OCI-LY7 (cell line): ENCODE results near the gene STX16. TPM values are rescaled to one million over a fixed set of nuclear protein-coding genes. Genes with fewer than 3 reads are reported as not detected.

Source experiments
- BruUV-seq: library from RNA; stranded (reverse); fragments of 400-500 nt; replicated peaks from 2 replicates; lab custom pipeline; 2021; lab: Mats Ljungman, UMichigan
- CTCF ChIA-PET: fragments of 300-600 bp; sonication (Branson Sonifier 250); formaldehyde crosslinking; loops from one replicate; lab custom pipeline; 2022; ENCODE audit warnings: antibody characterized with exemption; ENCODE audit not compliant: unreplicated experiment; lab: Charles Lee
- POLR2A ChIA-PET: fragments of 300-600 bp; sonication (Branson Sonifier 250); formaldehyde crosslinking; loops from one replicate; lab custom pipeline; 2022; ENCODE audit warnings: antibody characterized with exemption; lab: Charles Lee
- DNase-seq: peaks from one replicate; pipeline ENCODE4 v3.0.0-alpha.2; 2015; ENCODE audit warnings: low spot score
- H2AFZ ChIP-seq: fragments of 200-600 bp; sonication (generic), shearing (Covaris generic); 2 replicates; pipeline ENCODE4 v1.6.1; 2014; ENCODE audit warnings: mild to moderate bottlenecking, antibody characterized with exemption, low read length, moderate library complexity
- H3K27ac ChIP-seq: fragments of 200-600 bp; sonication (generic); 2 replicates; pipeline ENCODE4 v1.5.1; 2014; ENCODE audit warnings: mixed run types, low read depth, mild to moderate bottlenecking, moderate library complexity, low read length, inconsistent platforms; ENCODE audit not compliant: poor library complexity, severe bottlenecking
- H3K36me3 ChIP-seq: fragments of 200-600 bp; sonication (generic); 2 replicates; pipeline ENCODE4 v1.6.1; 2014; ENCODE audit warnings: mild to moderate bottlenecking, antibody characterized with exemption, low read length, moderate library complexity, mixed read lengths; ENCODE audit not compliant: insufficient read depth
- H3K4me1 ChIP-seq: fragments of 200-600 bp; sonication (generic); 2 replicates; pipeline ENCODE4 v1.5.1; 2014; ENCODE audit warnings: mild to moderate bottlenecking, low read length; ENCODE audit not compliant: insufficient read depth, poor library complexity, severe bottlenecking
- H3K4me2 ChIP-seq: fragments of 200-600 bp; sonication (generic); 2 replicates; pipeline ENCODE4 v1.6.1; 2014; ENCODE audit warnings: mild to moderate bottlenecking, low read length
- H3K4me3 ChIP-seq: fragments of 200-600 bp; sonication (generic); 2 replicates; pipeline ENCODE4 v1.5.1; 2014; ENCODE audit warnings: mild to moderate bottlenecking, low read depth, low read length; ENCODE audit not compliant: poor library complexity, severe bottlenecking
- H3K79me2 ChIP-seq: fragments of 200-600 bp; sonication (generic); 2 replicates; pipeline ENCODE4 v1.6.1; 2016; ENCODE audit warnings: low read depth, mild to moderate bottlenecking, low read length, moderate library complexity, mixed read lengths; ENCODE audit not compliant: insufficient read depth
- H3K9me2 ChIP-seq: fragments of 200-600 bp; sonication (generic); 2 replicates; pipeline ENCODE4 v1.6.1; 2016; ENCODE audit warnings: mild to moderate bottlenecking, low read length, mixed read lengths; ENCODE audit not compliant: insufficient read depth
- H3K9me3 ChIP-seq: fragments of 200-600 bp; sonication (generic); 2 replicates; pipeline ENCODE4 v1.6.1; 2014; ENCODE audit warnings: mild to moderate bottlenecking, mixed run types, low read length, mixed read lengths
- H4K20me1 ChIP-seq: fragments of 200-600 bp; sonication (generic); 2 replicates; pipeline ENCODE4 v1.6.1; 2014; ENCODE audit warnings: mild to moderate bottlenecking, antibody characterized with exemption, low read length, moderate library complexity, mixed read lengths; ENCODE audit not compliant: insufficient read depth
- EZH2phosphoT487 ChIP-seq: fragments of 200-600 bp; sonication (generic); IDR thresholded peaks from 2 replicates; pipeline ENCODE4 v1.6.1; 2018; ENCODE audit warnings: low read depth, borderline replicate concordance, mild to moderate bottlenecking, mixed run types, antibody characterized with exemption, low read length, moderate library complexity, mixed read lengths
- intact Hi-C: fragments of 100-400 bp; cut with micrococcal nuclease; formaldehyde crosslinking; loops from one replicate; pipeline ENCODE4 v1.10.0; 2022; ENCODE audit not compliant: unreplicated experiment
- total RNA-seq, 2 experiments: library from RNA; depleted of rRNA in 1 of 2; stranded (reverse); fragments of >200 nt in 1 of 2; shearing (Covaris generic) in 1 of 2; gene quantifications; 2 replicates each; pipeline ENCODE4 v1.2.3, GENCODE V29; 2014 to 2022
- TF ChIP-seq, protein P1 (sequence below): fragments of 200-600 bp; sonication (generic); conservative IDR thresholded peaks from 2 replicates; pipeline ENCODE4 v1.5.1; 2014; ENCODE audit warnings: mild to moderate bottlenecking, antibody characterized with exemption, low read length, moderate library complexity, mixed read lengths

STX16 gene
- total RNA-seq, 2 experiments from 2014 or later = 48.2 to 89.5 TPM

DNA sequence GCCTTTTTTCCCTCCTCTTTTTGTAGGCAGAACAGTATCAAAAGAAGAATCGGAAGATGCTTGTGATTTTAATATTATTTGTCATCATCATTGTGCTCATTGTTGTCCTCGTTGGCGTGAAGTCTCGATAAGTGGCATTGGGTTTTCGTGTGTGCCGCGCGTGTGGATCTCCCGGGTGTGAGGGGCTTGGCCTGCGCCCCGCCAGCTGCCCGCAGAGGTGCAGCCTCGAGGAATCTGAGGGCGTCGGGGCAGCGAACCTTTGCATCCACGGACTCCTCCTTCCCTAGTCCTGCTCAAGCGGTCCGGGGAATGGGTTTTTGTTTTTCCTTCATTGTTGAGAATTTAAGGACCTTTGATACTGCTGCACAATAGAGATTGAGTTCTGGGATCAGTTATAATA lies 25.1 kb downstream of the STX16 start:
- Histone ChIP-seq H4K20me1 (0 out of 2 replicates have a peak, but pooled peaks cover 7% of the 10 kb centered on the region), H3K4me2 (no peak overlapping the region), H3K9me3 (no peaks in the 10 kb centered on the region), H3K36me3 (peaks cover 76% of the 10 kb centered on the region), H3K9me2 (no peaks in the 10 kb centered on the region), H3K79me2 (no peaks in the 10 kb centered on the region), H3K4me3 (no peak overlapping the region), H3K27ac (no peak overlapping the region), H3K4me1 (no peaks in the 10 kb centered on the region), H2AFZ (no peak overlapping the region)
- no TSS peak for BruUV-seq
- CTCF ChIA-PET = no interaction called here
- POLR2A ChIA-PET = no interaction called here
- intact Hi-C loops = no loop called here
- TF ChIP-seq, protein P1, sequence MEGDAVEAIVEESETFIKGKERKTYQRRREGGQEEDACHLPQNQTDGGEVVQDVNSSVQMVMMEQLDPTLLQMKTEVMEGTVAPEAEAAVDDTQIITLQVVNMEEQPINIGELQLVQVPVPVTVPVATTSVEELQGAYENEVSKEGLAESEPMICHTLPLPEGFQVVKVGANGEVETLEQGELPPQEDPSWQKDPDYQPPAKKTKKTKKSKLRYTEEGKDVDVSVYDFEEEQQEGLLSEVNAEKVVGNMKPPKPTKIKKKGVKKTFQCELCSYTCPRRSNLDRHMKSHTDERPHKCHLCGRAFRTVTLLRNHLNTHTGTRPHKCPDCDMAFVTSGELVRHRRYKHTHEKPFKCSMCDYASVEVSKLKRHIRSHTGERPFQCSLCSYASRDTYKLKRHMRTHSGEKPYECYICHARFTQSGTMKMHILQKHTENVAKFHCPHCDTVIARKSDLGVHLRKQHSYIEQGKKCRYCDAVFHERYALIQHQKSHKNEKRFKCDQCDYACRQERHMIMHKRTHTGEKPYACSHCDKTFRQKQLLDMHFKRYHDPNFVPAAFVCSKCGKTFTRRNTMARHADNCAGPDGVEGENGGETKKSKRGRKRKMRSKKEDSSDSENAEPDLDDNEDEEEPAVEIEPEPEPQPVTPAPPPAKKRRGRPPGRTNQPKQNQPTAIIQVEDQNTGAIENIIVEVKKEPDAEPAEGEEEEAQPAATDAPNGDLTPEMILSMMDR = no peak
- no peak for TF ChIP-seq EZH2phosphoT487
- no peak for DNase-seq

DNA sequence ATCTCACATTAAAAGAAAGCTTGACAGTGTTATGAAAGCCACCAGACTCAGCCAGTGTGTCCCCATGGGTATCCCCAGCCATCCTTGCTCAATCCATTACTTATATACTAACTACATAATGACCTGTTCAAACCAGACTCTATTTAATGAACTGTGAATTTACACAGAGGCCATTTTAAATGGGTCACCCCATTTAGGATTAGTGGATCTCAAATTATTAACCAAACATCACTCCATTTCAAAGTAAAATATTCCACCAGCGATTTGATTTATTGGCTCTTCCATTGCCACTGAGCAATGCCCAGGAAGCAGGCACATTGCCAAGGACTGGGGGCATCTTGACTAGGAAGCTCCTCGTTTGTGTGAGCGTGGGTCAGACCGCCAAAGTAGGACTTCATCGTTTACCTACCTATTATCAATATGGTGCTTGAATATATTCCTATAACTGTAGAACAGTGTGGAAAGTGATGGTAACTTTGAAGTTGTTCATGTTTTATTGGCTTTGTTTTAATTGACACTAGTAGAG lies 26.1 kb downstream of the STX16 start:
- 0 out of 2 replicates have a peak, but pooled peaks cover 7% of the 10 kb centered on the region for H4K20me1 ChIP-seq
- no peaks in the 10 kb centered on the region for H3K4me1 ChIP-seq
- no peak overlapping the region for H2AFZ ChIP-seq
- H3K79me2 ChIP-seq = no peaks in the 10 kb centered on the region
- no peak for TF ChIP-seq EZH2phosphoT487
- TF ChIP-seq, protein P1 = no peak
- no peak overlapping the region for H3K27ac ChIP-seq
- H3K9me3 ChIP-seq = no peaks in the 10 kb centered on the region
- DNase-seq = no peak
- CTCF ChIA-PET = no interaction called here
- no peak overlapping the region for H3K4me3 ChIP-seq
- H3K4me2 ChIP-seq = no peak overlapping the region
- intact Hi-C loops = no loop called here
- peaks cover 71% of the 10 kb centered on the region for H3K36me3 ChIP-seq
- BruUV-seq = TSS peak; percentile 57
- H3K9me2 ChIP-seq = no peaks in the 10 kb centered on the region
- POLR2A ChIA-PET = no interaction called here

DNA sequence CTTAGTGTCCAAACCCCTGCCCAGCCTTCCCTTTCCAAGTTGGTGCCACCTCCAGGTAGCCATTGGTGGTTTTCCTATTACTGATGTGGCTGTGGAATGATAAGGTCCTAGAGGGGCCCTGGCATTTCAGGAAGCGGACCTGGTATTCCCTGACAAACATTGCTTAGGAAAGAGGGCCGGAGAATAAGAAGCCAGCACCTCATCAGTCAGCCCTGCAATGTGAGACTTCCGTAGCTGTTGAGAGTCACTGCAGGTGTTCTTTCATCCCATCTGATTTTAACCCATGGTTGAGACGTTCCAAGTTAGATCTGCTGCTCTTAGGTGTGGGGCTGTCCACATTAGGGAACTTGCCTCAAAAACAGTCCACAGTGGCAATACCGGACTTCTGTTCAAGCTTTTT lies 26.7 kb downstream of the STX16 start:
- no peak overlapping the region for H3K27ac ChIP-seq
- no peaks in the 10 kb centered on the region for H3K79me2 ChIP-seq
- H3K36me3 ChIP-seq = peaks cover 65% of the 10 kb centered on the region
- intact Hi-C loops = no loop called here
- no TSS peak for BruUV-seq
- H3K4me1 ChIP-seq = no peaks in the 10 kb centered on the region
- H4K20me1 ChIP-seq = 0 out of 2 replicates have a peak, but pooled peaks cover 7% of the 10 kb centered on the region
- no peaks in the 10 kb centered on the region for H3K9me3 ChIP-seq
- ChIA-PET POLR2A (interaction anchor here (0.7 kb wide), 1 partner anchor 521 kb away, joined by 5 read pairs; no protein-coding TSS in a partner anchor), CTCF (no interaction called here)
- H2AFZ ChIP-seq = no peak overlapping the region
- H3K9me2 ChIP-seq = no peaks in the 10 kb centered on the region
- no peak for DNase-seq
- H3K4me2 ChIP-seq = no peak overlapping the region
- no peak for TF ChIP-seq EZH2phosphoT487
- TF ChIP-seq, protein P1 = no peak
- H3K4me3 ChIP-seq = no peak overlapping the region
